Right forelimb (tissue), 1 donor: Measurements from ENCODE around the gene GMDS.

ENCODE experiments used
- DNase-seq: peaks from one replicate; pipeline ENCODE4 v3.0.0-alpha.2; 2018

Gene GMDS

DNA sequence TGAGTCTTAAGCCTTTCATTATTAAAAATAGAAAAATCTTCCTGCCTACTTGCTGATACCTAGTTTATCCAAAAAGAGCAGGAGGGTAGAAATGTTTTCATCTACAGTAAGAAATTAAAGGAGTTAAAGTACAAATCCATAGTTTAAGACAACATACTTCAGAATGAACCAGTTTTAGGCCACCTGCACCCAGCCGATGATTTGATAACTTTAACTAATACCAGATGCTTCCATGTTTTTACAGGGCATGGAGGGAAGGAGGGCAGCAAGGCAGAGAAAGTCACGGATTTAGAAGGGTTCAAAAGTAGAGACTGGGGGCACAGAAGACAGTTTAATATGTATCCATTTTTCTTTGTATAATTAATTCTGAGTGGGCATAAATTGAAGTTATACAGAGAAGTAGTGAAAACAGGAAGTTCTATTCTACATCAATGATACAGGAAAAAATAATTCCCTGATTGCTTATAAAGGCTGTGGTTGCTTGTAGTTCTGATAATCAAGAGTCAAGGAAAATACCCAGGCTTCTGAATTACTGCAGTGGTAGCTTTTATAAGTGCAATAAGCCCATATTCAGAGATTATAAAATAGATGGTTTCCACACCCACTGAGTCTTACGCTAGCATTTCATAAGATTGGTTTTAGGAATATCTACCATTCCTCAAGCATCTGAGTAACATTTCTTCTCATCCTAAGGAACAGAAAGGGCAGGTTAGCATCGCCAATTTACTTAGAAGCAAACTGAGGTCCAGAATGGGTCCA, 72.0 kb downstream of the GMDS start:
- DNase-seq = no peak

DNA sequence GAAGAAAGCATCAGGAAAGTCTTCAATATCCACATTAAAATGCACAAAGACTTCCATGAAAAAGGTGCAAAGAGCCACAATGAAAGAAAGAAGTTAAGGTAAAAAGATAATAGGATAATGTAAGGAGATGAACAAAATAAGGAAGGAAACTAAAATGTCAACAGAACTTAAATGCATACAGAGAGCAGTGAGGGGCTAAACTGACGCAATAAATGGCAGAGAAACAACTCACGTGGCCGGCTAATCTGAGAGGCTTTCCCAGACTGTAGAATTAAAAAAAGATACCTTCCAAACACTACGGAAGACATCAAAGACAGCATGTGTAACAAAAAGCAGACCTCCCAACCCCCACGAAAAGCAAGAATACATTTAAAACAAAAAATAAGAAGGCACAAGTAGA, 73.7 kb downstream of the GMDS start:
- DNase-seq = no peak

DNA sequence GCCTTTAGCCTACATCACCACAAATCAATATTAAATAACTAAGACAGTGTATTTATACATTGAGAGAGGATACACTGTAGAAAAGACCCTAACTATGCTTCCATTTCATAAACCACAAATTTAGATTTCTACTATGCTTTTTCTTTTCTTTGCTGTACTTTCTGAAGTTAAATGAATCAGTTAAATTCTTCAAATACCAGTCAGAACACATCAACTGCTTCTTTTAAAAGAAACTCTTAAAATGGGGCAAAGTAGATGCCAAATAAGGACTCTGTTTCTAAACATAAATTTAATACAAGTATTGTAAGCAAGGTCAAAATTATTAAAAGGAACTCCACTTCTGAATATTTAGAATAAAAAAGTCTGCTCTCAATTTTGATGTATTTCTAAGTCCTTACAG, 76.9 kb downstream of the GMDS start:
- no peak for DNase-seq

DNA sequence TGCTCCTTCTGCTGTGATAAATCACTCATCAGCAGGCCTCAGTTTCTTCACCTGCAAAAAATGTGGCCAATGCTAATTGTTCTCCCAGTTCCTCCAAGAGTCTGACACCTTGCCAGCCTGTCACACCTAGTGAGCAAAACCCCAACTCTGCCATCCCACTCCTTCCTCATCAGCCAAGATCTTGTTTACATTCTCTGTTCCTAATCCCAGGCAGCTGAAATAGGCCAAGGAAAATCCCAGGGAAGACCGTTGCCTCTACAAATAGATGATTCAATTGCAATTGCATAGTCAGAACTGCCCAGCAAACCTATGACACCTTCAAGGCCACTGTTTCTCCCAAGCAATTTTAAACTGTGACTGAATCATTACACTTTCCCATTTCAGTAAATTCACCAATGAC, 78.7 kb downstream of the GMDS start:
- no peak for DNase-seq

DNA sequence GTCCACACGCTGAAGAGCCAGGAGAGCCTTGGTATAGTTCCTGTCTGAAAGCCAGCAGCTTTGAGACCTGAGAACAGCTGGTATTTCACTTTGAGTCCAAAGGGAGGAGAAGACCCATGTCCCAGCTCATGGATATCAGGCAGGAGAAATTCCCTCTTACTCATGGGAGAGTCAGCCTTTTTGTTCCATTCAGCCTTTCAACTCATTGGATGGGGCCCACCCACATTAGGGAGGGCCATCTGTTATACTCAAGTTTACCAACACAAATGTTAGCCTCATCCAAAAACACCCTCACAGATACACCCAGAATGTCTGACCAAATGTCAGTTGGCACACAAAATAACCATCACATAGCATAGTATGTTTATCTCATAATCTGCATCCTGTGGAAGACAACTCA, 80.1 kb downstream of the GMDS start:
- no peak for DNase-seq

DNA sequence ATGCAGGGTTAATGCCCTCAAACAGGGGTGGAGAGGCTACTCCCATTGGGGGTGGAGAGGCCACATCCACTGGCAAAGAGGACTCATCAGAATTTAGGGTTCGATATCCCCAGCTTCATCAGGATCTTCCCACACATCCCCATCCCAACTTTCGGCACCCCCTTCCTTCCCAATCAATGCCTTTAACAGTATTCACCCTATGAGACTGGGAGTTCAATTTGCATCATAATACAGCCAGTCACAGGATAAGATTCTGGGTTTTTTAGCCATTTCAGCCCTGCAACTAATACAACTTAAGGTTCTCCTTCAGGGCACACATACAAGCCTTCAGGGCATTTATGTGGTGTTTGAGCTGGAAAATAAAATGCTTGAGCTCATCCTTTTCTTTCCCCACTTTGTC, 80.9 kb downstream of the GMDS start:
- no peak for DNase-seq

DNA sequence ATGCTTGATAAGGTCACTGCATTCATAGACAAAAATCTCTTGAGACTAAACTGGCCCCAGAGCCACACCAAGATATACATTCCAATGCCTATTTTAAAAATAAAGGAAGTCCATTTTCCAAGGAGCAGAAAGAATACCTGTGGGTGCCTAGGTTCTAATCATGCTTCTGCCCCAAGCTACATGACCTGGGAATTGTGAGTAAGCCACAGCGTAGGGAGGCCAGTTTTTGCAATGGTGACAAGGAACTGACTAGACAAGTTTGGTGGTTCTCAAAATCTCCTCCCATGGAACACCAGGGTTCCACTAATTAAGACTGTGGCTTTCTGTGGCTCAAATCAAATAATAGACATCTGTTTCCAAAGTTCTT, 83.3 kb downstream of the GMDS start:
- DNase-seq = no peak

DNA sequence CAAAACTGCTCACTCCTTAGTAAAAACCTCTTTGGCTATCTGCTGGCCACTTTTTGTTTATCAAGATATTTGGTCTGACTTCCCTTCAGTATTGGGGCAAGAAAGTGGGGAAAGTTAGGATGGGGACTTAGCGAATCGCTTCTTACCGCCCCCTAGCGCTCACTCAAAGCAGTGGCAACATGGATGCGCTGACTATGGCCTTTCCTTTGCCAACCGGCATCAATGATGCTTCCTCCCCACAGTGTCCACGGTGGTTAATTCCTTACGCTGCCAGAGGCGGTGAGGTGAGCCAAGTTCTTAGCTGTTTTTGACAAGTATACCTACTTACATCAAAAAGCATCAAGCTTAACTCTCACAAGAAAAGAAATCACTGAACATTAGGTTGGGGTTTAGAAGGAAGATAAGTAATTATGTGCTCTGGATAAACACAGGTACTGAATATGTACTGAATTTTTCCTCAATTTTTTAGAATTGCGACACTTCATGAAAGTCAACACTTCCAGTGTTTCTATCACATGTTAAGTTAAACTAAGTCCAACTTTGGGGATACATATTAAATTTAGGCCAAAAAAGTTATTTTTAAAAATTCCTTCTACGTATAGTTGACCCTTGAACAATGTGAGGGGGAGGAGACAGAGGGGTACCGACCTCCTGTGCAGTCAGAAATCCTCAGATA, 86.7 kb downstream of the GMDS start:
- DNase-seq = no peak

DNA sequence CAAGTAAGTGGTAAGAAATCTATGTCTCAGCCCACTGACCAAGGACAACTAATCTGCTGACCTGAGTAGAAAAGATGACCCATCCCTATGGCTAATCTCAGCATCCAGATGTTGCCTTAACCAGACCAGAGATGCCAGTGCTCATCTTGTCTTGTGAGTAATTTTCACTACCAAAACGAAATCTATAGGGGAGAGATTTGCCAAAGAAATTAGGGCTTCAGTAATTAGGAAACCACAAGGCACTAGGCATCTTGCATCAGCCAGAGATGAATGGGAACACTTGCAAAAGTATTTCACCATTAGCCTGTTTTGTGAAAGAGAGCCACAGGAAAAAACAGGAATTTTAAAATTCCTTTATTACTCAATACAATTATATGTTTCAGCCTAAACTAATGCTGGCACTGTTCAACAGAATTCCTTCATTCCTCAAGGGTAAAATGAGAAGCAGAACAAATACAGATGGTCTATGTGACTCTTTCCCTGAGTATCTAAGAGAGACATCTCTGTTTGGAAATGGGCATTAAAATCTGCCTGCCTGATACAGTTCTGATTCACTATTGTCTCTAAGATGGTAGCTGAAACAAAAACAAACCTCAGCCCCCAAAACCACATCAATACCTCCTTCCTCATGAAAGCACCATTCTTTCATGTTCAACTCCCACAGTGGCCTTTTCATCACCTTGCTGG, 87.8 kb downstream of the GMDS start:
- DNase-seq = no peak

DNA sequence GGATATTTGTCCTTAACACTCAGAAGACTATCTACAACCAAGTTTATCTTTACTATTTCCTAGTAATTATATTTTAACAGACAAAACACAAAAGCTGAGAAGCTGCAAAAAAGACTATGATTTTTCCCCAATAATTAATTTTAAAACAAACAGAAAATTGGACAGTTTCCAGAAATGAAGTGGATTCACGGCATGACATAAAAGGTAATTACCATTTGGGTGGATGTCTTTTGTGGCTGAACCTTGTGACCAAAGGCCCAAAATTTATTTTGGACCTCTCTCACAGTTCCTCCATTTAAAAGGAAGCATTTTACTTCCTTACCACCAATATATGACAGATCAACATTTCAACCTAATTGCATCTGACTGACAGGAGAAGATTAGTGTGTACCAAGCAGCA, 90.2 kb downstream of the GMDS start:
- DNase-seq = no peak

DNA sequence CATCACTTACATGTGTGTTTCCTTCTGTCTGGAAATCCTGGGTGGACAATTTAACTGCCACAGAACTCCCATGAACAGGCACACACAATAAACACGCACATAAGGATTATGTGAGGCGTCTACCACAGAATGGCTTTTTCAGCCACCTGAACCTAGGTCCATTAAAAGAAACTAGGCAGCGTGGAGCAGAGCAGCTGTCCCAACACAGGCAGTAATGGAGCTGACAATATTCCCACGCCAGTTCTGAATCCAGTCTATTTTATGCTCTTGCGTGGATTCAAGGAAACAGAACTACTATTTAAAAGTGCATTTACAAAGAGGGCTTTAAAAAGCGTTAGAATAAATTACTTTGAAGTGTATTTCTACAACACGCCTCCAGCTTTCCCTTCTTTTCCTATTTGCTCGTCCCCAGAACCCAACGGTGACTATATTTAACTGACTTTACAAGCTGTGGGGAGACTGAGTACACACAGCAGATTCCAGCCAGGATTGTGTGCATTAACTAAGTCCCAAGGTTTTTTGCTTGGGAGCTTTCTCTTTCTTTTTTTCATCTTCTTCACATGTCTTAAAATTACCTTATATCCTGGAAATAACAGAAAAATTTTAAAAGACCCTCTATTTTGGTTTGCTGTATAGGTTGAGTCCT, 95.9 kb downstream of the GMDS start:
- DNase-seq = no peak

DNA sequence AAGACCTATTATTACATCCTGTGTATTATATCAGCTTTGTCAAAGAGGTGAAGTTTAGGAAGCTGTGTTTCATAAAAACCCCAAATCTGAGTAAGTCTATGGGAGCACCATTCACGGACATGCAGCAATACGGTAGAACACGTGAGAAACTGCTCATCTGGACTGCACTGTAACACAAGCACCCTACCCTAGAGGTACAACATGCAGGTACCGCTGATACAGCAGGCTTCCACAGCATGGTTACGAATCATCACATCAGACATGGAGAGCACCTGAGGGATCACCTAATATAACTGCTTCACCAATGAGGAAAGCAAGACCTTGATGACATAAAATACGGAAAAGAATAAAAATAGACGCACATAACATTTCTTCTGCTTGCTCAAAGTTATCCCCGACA, 96.7 kb downstream of the GMDS start:
- no peak for DNase-seq

DNA sequence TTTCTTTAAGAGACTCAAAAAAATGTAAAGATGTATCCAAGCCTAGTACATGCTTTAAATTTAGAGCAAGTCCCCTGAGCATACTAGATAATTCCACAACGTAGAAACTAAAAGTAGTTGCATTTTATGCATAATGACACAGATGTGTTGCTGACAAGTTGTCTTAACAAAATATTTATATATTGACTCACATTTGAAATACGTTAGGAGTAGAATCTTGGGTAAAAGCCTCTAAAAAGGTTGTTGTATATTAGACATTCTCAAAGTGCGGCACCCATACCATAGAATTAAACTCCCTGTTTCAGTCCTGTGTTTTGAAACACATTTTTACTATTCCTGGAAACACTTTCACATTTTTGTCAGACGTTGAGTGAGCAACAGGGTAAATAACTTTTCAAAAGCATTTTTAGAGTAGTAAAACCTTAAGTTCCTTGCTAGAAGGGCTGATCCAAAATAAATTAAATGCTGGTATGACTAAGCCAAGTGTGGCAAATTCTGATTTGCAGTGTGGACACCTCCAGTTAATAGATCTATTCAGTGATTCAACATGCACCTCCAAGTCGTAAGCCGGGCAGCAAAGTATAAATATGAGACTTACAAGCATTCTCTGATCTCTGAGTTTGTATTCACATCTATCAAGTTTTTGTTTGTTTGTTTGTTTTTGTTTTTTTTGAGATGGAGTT, 97.5 kb downstream of the GMDS start:
- DNase-seq = no peak

DNA sequence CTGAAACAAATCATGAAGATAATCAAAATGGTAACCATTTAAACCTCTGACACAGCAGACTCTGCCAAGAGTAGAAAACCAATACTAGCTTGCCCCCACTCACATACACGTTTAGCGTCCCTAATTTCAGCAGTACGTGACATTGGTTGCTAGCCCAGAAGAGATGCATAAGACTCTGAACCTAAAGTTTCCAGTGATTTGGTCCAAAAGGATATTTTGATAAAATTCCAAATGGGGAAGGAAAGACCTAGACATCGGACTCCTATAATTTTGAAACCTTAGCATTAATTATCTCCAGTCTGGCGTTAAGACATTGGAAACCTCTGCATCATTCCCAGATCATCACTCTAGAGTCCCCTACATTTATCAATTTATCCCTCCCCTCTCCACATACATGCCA, 98.1 kb downstream of the GMDS start:
- DNase-seq = no peak

DNA sequence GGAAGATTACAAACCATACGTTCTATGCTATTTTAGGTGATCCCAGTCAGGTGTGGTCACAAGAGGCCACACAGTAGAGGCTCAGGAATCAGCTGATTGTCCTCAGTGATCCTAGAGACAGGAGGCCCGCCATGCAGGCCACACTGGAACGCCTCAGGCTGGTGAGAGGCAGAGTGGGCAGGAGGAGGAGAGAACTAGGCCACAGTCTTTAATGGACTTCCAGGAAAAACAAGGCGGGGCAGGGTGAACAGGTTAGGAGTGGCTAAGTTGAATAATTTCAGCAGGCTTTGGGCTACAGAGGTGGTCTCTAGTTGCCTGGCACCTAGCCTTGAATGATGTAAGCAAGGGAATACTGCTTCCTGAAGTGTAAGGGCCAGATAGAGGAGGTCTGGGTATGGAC, 101.2 kb downstream of the GMDS start:
- no peak for DNase-seq

DNA sequence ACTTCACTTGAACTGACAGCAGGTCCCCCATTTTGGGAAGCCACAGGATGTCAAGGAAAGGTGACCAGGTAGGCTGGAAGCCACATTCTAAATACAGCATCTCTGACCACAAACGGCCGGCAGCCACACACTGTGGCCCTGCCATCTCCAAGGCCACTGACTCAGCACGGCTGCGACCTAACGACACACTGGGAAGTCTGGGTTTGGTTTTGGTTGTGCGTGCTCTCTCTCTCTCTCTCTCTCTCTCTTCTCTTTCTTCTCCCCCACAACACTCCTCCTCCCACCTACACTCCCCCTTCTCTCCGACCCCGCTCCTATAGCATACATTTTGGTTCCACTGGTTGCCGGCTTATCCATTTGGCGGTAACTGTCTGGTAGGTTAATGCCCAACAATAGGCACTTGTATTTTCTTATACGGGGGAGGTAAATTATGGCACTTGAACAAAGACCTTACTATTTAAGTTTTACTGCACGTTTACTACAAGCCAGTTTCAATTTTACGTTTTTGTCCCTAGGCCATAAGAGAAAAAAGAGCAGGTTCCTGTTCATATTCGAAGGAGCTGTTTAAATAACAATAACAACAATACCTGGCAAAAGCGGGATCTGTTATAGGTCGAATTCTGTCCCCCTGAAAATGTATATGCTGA, 103.6 kb downstream of the GMDS start:
- no peak for DNase-seq

DNA sequence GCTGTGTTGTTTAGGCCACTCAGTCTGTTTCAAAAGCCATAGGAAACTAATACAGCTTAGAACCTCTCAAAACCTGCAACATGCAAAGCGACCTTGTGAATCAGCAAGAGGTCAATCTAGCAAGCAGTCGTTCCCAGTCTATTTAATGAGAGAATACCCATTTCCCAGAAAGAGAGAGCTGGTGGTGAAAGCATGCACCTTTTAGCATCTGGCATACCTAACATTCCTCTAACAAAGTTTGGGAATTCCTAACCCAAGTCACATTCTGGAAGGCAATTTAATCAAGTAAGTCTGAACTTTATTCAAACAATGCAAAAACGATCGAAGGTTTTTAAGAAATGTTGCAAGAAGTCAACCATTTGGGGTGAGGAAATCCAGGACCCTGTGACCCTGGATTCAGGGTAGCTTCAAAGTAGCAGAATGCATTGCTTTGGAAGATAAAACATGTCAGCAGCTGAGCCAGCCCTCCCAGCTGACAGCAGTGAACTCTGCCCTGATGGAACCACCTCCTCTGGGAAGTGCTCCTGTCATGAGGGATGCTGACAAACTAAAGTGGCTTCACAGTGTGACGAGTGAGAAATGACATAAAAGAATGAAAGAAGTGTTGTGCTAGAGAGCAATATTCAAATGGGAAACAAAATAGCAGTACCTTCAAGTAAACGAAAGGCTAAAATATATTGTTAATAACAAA, 104.8 kb downstream of the GMDS start:
- no peak for DNase-seq

DNA sequence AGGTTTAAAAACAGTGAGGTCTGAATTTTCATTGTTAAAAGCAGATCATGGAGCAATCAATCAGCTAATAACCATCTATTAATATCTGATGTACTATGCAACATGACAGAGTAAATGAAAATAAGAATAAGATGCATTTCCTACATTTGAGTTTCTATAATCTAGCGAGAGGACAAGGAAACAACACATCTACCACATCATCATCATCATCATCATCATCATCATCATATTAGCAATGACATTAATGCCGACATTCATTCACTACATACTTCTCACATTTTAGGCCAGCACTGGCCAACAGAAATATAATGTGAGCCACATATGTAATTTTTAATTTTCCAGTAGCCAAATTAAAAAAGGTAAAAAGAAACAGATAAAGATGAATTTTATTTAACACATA, 110.0 kb downstream of the GMDS start:
- no peak for DNase-seq

DNA sequence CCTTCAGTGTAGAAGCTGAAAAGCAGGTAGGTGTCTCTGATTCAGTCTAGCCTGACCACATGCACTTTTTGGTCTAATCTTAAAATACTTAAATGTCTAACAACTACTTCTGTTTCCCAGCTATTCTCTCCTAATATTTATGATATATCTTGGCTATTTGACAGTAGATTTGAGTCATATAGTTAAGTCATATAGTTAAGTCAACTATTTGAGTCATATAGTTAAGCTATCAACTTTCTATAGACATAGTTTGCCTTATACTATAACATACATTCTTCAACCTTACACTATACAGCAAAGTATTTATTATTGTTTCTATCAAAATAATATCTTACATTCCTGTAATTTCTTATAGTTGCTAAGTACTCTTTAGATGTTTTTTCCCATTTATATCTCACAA, 110.9 kb downstream of the GMDS start:
- DNase-seq = no peak

DNA sequence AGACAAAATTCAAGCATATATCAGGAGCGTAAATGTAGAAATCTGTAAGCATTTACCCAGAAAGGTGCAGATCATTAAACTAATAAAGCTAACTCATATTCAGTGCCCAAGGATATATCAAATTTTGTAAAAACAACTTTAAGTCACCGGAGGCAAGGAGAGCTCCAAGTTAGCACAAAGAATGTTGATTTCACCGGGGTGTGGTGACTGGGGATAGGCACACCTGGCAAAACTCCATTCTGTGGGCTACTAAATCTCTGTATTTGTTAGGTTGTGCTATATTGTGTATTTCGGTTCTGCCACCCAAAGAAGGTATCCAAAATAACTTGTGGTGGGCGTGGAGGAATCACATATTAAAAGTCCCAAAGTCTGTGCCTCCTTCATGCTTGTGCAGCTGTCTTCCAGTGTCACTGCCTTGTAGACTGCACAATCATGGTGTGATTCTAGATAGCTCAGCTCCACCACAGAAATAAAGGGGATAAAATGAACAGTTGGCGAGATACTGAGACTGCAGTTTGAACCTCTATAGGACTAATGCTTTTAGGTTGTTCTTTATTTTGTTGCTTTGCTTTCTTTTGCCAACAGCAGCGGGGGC, 111.6 kb downstream of the GMDS start:
- no peak for DNase-seq

DNA sequence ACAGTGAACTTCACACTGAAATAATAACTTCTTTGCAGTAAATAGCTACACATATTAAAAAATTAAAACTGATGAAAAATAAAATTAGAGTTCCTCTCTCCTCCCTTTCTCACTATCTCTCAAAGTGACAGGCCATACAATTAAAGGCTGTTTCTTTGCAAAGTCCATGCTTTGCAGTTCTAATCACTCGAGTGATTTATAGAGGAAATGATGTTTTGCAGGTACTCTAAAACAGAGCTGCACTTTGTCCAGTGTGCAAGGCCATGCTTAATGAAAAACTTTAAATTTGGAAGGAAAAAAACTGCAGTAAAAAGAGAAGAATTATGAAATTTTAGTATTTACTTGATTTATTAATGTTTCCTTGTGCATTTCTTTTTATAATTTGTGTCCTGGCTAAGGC, 112.5 kb downstream of the GMDS start:
- DNase-seq = no peak

DNA sequence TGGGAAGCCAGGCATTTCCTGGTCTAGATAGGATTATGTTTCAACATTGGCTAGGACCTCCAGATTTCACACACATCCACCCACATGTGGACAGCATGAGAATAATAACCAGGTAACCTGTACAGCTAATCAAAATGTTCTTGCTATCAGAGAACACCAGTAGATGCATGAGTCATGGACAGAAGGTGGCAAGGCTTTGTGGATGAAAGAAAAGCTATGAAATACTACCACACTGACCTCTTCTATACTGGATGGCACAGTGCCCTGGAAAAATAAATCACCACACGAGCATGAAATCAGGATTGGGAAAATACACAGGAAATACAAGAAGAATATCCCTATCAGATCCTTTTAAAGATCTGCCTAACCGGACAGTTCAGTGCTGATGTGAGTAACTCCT, 113.0 kb downstream of the GMDS start:
- DNase-seq = no peak
